ENCODE measurements around the gene MYEOV.

DNA sequence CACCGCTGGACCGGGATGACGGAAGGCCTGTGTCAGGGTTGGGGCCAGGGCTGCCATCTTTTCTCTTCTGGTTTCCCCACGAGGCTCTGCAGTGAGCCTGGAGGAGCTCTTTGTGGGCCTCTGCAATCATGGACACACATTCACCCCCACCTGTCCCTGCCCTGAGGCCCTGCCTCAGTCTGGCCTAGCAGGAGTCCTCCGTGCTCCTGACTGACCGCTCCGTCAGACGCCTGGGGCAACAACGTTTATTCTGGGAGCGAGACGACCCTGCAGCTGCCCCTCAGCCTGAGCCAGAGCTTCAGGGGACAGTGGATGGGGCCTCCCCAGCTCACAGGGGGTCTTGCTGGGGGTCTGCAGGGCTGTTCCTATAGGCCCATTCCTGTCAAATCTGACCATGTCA is 8.2 kb upstream of the MYEOV start:
- TF ChIP-seq, protein P1, sequence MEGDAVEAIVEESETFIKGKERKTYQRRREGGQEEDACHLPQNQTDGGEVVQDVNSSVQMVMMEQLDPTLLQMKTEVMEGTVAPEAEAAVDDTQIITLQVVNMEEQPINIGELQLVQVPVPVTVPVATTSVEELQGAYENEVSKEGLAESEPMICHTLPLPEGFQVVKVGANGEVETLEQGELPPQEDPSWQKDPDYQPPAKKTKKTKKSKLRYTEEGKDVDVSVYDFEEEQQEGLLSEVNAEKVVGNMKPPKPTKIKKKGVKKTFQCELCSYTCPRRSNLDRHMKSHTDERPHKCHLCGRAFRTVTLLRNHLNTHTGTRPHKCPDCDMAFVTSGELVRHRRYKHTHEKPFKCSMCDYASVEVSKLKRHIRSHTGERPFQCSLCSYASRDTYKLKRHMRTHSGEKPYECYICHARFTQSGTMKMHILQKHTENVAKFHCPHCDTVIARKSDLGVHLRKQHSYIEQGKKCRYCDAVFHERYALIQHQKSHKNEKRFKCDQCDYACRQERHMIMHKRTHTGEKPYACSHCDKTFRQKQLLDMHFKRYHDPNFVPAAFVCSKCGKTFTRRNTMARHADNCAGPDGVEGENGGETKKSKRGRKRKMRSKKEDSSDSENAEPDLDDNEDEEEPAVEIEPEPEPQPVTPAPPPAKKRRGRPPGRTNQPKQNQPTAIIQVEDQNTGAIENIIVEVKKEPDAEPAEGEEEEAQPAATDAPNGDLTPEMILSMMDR (IDR thresholded peaks at IDR 0.05), result no peak
- TF ChIP-seq POLR2A (IDR thresholded peaks at IDR 0.05), result no peak
